Epithelial cell of esophagus (primary cell): ENCODE measurements around the gene SLC2A1.
"Not testable (repeated sequence)": the region's sequence is repeated elsewhere in the genome, so short reads cannot be mapped to it uniquely, and the experiment has no call there.

ENCODE experiments used
- DNase-seq: peaks from one replicate; pipeline ENCODE4 v3.0.0; 2010; ENCODE audit warnings: low read depth
- H3K4me3 ChIP-seq: 2 replicates; pipeline ENCODE4 v1.5.1; 2011; ENCODE audit warnings: mild to moderate bottlenecking, low read length, control low read depth
- CTCF ChIP-seq: IDR thresholded peaks from 2 replicates; pipeline ENCODE4 v1.5.1; 2011; ENCODE audit warnings: low read depth, mild to moderate bottlenecking, low read length, control low read depth, inconsistent platforms; ENCODE audit not compliant: insufficient read depth; ENCODE audit errors: missing control alignments

The SLC2A1 gene

GRCh38 chr1:42923367-42924081 lies 35.1 kb downstream of the SLC2A1 start:
- no peak for TF ChIP-seq CTCF
- DNase-seq: no peak
- peak overlapping the region; percentile 39 for H3K4me3 ChIP-seq

GRCh38 chr1:42922687-42923366 lies 35.8 kb downstream of the SLC2A1 start:
- no peak overlapping the region for H3K4me3 ChIP-seq
- peak; percentile 81 for TF ChIP-seq CTCF
- DNase-seq: peak; percentile 78

GRCh38 chr1:42921769-42922168 lies 36.9 kb downstream of the SLC2A1 start:
- no peak overlapping the region for H3K4me3 ChIP-seq
- TF ChIP-seq CTCF: no peak
- DNase-seq: no peak

- DNase-seq: not testable (repeated sequence)
Measured at GRCh38 chr1:42919651-42920050, 39.0 kb downstream of the SLC2A1 start.

GRCh38 chr1:42917241-42917495 lies 41.5 kb downstream of the SLC2A1 start:
- DNase-seq: no peak
- no peak for TF ChIP-seq CTCF
- H3K4me3 ChIP-seq: no peak overlapping the region

More at GRCh38 chr1:42919651-42920050, 39.0 kb downstream of the SLC2A1 start:
- not testable (repeated sequence) for H3K4me3 ChIP-seq

GRCh38 chr1:42915456-42915855 lies 43.2 kb downstream of the SLC2A1 start:
- no peak for TF ChIP-seq CTCF
- DNase-seq: no peak
- H3K4me3 ChIP-seq: no peak overlapping the region

GRCh38 chr1:42914092-42914627 lies 44.5 kb downstream of the SLC2A1 start:
- TF ChIP-seq CTCF: no peak
- DNase-seq: peak; percentile 22
- no peak overlapping the region for H3K4me3 ChIP-seq
